Kidney glomerular epithelial cell (primary cell): Measurements from ENCODE around the gene TIMM13.
"Not testable (repeated sequence)": the region's sequence is repeated elsewhere in the genome, so short reads cannot be mapped to it uniquely, and the experiment has no call there.

Experiments
- DNase-seq: peaks from one replicate; lab custom pipeline; 2025; lab: John Stamatoyannopoulos, UW

Gene TIMM13

DNA sequence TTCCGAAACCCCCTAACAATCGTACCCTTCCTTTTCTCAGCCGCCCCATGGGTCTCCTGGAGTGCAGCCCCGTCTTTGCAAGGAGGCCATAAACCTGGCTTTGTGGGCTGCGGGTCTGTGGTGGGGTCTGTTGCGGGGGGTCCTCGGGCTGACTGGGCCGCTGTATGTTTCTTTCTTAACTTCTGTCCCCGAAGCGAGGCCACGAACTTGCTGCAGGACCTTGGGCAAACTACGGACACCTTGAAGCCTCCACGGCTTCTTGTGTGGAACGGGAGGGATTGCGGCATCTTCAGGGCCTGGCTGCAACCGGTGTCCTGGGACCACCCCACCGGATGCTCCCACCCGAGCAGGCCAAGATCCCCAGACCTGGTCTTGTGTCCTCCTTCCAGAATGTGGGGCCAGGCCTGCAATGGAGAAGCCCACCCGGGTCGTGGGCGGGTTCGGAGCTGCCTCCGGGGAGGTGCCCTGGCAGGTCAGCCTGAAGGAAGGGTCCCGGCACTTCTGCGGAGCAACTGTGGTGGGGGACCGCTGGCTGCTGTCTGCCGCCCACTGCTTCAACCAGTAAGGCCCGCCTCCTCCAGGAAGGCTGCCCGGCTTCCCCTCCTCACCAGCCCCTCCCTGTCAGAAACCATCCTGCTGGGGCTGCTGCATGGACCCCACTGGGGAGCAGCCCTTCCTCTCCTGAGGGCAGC is 12.0 kb downstream of the TIMM13 start:
- no peak for DNase-seq

DNA sequence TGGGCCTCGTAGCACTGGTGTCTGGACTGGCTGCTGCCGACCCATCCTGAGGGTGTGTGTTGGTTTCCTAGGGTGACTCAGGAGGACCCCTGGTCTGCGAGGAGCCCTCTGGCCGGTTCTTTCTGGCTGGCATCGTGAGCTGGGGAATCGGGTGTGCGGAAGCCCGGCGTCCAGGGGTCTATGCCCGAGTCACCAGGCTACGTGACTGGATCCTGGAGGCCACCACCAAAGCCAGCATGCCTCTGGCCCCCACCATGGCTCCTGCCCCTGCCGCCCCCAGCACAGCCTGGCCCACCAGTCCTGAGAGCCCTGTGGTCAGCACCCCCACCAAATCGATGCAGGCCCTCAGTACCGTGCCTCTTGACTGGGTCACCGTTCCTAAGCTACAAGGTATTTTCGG is 13.8 kb downstream of the TIMM13 start:
- DNase-seq: no peak

DNA sequence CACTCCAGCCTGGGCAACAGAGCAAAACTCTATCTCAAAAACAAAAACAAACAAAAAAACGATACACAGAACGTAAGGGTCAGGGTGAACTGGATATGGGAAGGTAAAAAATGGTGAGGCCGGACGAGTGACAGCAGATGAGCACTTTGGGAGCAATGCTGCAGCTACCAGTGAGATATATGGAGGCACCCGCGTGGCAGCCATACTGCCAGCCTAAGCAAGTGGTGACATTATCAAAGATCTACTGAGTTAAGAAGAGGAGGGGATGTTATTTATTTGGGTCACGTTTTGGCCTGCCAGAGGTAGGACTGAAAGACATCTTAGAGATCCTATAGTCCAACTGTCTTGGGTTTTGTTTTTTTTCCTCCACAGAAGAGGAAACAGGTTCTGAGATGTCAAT is 14.2 kb downstream of the TIMM13 start:
- DNase-seq: no peak

DNA sequence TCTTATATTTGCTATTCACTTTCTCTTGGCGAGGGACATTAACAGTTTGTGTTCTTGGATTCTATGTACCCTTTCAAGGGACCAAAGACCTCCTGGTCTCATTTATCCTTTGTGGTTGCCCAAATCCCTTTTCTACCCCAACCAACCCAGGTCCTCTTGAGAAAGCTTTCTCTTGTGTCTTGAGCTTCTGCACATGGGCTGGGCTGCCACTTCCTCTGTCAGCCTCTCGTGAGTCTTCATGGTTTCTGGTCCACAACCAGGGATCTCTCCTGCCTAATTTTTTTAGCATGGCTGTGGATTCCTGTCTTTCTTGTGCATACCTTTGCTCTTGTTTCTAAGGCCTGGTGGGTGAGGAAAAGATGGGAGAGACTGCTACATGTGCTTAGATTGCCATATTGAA is 14.9 kb downstream of the TIMM13 start:
- no peak for DNase-seq

DNA sequence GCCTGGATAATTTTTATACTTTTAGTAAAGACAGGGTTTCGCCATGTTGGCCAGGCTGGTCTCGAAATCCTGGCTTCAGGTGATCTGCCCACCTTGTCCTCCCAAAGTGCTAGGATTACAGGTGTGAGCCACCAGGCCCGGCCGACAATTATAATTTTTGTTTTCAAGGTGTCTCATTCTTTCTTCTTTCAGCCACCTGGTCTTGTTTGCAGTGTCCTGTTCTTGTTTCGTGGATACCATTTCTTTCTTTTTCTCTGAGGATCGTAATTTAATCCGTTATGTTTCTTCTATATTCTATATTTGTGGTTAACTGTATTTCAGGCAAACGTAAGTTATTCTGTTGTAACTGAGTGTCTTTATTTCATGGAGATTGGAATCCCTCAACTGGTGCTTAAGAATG is 15.7 kb downstream of the TIMM13 start:
- DNase-seq: no peak

DNA sequence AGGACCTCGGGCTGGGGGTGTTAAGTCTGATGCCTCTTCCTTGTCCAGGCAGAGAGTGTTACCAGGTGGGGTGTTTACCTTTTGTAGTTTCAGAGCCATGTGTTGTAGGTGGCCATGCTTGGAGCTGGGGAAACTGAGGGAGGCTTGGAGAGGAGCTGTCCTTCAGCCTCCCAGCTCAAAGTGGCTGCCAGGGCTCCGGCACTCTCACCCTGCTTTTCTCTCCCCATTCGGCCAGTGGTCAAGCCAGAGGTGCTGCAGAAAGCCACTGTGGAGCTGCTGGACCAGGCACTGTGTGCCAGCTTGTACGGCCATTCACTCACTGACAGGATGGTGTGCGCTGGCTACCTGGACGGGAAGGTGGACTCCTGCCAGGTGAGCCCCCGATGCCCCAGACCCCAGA is 17.4 kb downstream of the TIMM13 start:
- no peak for DNase-seq

DNA sequence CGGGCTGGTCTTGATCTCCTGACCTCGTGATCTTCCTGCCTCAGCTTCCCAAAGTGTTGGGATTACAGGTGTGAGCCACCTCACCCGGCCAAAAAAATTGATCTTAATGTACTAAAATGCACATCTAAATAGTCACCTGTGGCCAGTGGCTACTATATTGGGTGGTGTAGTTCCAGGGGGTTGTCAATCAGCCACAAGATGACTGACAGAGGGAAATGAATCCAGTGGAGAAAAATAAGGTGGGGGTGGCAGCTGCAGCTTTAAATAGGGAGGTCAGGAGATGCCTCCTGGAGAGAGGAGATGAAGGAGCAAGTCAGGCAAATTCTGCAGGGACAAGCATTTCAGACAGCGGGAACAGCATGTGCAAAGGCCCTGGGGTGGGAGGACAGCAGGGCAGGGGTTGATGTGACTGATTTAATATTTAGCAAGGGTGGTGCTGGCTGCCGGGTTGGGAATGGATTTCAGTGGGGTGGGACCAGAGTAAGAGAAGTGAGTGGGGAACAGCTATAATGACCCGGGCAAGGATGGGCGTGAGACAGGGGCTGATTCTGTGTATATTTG is 18.0 kb downstream of the TIMM13 start:
- DNase-seq: no peak

DNA sequence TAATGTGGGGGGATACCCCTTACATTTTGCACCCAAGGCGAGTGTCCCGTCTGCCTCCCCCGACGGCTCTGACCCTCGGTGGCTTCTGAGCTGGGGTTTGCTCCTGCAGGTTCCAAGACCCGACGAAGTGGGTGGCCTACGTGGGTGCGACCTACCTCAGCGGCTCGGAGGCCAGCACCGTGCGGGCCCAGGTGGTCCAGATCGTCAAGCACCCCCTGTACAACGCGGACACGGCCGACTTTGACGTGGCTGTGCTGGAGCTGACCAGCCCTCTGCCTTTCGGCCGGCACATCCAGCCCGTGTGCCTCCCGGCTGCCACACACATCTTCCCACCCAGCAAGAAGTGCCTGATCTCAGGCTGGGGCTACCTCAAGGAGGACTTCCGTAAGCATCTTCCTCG is 19.1 kb downstream of the TIMM13 start:
- DNase-seq: no peak

DNA sequence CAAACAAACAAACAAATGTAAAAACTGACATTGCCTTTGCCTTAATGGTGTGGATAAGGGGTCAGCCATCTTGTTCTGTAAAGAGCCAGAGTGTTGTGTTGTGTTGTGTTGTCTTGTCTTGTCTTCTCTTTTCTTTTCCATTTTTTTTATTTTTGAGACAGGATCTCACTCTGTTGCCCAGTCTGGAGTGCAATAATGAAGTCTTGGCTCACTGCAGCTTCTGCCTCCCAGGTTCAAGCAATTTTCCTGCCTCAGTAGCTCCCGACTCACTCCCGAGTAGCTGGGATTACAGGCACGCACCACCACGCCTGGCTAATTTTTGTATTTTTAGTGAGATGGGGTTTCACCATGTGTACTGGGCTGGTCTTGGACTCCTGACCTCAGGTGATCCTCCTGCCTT is 27.8 kb downstream of the TIMM13 start:
- no peak for DNase-seq

DNA sequence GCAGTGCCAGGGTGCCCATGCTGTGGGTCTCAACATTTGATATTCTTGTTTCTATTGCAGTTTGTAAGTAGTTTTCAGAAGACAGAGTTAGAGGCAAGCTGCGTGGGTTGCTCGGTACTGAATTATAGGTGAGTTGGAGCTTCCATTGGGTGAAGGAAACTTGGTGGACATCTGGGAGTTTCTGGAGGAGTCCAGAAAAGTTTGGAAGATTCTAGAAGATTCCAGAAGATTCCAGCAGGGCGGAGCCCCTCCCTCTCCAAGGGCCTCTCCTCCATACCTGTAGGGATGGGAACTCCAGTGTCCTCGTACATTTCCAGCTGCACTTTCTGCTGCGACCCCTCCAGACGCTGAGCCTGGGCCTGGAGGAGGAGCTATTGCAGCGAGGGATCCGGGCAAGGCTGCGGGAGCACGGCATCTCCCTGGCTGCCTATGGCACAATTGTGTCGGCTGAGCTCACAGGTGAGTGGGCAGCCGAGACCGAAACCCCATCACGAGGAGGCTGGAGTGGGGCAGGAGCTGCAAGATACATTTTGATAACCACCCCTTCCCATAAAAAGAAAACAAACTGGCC is 28.6 kb downstream of the TIMM13 start:
- DNase-seq: no peak

DNA sequence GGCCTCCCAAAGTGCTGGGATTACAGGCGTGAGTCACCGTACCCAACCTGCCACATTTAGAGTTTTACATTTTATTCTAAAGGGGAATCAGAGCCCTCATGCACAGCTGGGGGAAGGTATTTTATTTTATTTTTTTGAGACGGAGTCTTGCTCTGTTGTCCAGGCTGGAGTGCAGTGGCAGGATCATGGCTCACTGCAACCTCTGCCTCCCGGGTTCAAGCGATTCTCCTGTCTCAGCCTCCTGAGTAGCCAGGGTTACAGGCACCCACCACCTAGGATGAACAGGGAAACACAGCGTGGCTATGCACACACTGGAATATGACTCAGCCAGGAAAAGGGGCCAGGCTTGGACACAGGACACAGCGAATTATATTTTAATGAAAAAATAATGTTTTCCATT is 30.2 kb downstream of the TIMM13 start:
- DNase-seq: not testable (repeated sequence)

DNA sequence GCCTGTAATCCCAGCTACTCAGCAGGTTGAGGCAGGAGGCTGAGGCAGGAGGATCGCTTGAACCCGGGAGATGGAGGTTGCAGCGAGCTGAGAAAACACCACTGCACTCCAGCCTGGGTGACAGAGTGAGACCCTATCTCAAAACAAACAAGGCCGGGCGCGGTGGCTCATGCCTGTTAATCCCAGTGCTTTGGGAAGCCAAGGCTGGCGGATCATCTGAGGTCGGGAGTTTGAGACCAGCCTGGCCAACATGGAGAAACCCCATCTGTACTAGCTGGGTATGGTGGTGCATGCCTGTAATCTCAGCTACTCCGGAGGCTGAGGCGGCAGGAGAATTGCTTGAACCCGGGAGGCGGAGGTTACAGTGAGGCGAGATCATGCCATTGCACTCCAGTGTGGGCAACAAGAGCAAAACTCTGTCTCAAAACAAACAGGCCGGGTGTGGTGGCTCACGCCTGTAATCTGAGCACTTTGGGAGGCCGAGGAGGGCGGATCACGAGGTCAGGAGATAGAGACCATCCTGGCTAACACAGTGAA is 32.0 kb downstream of the TIMM13 start:
- DNase-seq: not testable (repeated sequence)

DNA sequence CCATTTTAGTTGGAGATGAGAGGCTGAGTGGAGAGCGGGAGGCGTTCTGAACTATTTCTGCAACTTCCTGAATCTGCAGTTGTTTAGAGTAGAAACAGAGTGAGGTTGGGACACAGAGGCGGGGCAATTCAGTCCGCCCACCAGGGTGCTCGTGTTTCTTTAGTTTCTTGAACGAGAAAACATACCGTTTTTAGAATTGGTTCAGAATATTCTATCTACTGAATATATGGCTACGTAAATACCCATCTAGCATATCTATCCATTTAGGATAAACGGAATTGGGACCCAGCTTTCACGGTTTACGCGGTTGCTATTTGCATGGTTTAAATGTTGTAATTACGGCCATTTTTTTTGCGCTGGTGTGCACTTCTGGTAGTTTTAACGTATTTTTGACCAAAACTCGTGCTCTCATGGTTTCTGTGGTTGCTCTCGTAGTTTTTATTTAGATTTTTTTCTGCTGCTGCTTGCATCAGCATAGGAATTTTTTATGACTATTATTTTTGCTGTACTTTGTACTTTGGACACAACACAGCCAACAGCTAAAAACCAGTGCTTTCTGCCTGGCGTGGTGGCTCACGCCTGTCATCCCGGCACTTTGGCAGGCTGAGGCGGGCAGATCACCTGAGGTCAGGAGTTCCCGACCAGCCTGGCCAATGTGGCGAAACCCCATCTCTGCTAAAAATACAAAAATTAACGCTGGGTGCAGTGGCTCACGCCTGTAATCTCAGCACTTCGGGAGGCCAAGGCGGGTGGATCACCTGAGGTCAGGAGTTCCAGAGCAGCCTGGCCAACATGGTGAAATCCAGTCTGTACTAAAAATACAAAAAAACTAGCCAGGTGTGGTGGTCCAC is 32.7 kb downstream of the TIMM13 start:
- DNase-seq: no peak

DNA sequence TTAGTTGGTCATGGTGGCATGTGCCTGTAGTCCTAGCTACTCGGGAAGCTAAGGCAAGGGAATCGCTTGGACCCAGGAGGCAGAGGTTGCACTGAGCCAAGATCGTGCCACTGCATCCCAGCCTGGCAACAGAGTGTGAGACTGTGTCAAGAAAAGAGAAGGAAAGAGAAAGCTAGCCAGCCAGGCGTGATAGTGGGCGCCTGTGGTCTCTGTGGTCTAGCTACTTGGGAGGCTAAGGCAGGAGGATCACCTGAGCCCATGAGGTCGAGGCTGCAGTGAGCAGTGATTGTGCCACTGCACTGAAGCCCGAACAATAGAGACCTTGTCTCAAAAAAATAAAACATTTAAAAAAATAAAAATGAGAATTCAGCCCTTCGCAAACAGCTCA is 33.3 kb downstream of the TIMM13 start:
- no peak for DNase-seq

DNA sequence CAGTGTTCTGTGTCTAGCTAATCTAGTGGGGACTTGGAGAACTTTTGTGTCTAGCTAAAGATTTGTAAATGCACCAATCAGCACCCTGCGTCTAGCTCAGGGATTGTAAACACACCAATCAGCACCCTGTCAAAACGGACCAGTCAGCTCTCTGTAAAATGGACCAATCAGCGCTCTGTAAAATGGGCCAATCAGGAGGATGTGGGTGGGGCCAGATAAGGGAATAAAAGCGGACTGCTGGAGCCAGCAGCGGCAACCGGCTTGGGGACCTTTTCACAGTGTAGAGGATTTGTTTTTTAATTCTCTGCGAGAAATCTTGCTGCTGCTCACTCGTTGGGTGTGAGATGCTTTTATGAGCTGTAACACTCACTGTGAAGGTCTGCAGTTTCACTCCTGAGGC is 34.5 kb downstream of the TIMM13 start:
- not testable (repeated sequence) for DNase-seq

DNA sequence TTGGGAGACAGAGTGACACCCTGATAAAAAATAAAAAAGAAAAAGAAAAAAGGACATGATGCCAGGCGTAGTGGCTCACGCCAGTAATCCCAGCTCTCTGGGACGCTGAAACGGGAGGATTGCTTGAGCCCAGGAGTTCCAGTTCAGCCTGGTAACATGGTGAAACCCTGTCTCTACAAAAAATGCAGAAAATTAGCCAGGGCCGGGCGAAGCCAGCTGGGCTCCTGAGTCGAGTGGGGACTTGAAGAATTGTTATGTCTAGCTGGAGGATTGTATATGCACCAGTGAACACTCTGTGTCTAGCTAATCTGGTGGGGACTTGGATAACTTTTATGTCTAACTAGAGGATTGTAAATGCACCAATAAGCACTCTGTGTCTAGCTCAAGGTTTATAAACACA is 35.0 kb downstream of the TIMM13 start:
- DNase-seq: no peak

DNA sequence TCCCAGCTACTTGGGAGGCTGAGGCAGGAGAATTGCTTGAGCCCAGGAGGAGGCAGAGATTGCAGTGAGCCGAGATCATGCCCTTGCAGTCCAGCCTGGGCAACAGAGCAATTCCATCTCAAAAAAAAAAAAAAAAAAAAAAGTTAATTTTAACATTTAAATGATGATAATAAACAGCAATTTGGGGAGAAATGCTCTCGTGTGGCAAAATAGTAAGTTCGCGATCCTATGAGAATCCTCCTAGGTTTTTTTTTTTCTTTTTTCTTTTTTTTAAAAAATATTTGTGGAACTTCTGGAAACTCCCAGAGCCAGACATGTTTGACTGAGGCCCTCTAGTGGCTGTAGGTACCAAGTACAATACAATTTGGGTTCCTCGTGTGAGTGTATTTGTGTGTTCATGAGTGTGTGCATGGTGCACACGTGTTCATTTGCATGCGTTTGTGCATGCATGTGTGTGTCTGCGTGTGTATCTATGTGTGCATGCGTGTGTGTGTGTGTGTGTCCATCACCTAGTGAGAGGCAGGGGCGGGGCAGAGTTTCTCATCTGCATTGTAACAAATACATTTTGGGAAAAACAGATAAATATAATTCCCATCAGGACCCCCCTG is 36.2 kb downstream of the TIMM13 start:
- peak; percentile 25 for DNase-seq

DNA sequence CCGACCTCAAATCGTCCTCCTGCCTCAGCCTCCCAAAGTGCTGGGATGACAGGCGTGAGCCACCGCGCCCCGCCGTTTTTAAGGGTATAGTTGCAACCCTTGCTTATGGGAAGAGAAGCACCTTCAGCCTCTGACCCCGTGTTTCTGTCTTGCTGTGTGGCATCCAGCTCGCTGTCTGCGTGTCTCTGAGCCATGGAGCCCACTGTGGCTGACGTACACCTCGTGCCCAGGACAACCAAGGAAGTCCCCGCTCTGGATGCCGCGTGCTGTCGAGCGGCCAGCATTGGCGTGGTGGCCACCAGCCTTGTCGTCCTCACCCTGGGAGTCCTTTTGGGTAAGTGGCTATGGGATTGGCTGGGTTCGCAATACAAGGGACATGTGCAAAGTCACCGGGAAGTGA is 37.8 kb downstream of the TIMM13 start:
- no peak for DNase-seq

DNA sequence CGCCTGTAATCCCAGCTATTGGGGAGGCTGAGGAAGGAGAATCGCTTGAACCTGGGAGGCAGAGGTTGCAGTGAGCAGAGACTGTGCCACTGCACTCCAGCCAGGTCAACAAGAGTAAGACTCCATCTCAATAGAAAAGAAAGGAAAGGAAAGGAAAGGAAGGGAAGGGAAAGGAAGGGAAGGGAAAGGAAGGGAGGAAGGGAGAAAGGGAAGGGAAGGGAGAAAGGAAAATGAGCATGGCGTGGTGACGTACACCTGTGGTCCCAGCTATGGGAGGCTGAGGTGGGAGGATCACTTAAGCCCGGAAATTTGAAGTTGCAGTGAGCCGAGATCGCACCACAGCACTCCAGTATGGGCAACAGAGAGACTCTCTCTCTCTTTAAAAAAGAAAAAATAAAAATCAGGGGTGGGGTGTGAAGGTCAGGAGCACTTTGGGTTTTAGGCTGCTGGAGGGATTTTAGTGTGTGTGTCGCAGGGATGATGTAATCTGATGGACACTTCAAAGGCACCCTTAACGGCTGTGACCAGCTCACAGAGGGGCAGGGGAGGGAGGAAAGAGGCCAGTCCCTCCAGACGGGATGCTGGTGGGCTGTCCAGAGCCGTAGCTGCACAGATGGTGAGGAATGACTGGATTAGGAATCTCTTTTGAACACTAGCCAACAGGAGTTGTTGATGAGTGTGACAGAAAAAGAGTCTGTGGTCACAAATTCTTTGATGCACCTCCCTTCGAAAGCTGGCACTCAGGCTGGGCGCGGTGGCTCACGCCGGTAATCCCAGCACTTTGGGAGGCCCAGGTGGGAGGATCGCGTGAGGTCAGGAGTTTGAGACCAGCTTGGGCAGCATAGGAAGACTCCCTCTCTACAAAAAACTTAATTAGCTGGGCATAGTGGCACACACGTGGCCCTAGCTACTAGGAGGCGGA is 39.8 kb downstream of the TIMM13 start:
- no peak for DNase-seq

DNA sequence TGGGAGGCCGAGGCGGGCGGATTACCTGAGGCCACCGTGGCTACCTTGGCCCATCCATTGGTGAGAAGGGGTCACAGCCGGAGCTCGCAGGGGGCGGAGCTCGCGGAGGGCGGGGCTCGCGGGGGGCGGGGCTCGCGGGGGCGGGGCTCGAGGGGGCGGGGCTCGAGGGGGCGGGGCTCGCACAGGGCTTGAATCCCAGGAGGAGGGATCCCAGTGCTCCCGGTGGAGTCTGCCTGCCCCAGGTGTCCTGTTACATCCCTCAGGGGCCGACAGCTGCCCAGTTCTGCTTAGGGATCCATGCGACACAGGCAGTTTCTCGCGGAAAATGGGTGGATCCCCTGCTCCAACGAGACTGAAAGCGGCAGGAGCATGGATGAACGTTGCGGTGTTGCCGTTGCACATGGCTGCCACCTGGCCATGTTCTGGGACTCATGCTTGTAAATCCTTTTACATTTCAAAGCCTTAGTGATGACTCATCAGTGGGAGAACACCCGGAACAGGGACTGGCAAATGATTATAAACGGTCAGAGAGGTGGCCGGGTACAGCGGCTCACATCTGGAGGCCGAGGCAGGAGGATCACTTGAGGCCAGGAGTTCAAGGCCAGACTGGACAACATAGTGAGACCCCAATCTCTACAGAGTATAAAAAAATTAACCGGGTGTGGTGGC is 42.2 kb downstream of the TIMM13 start:
- peak; percentile 69 for DNase-seq
